Skeletal muscle tissue (tissue), 4 donors: ENCODE data around the gene PTK7. TPM values are rescaled to one million over a fixed set of nuclear protein-coding genes. Genes with fewer than 3 reads are reported as not detected.
A peak's percentile ranks its signal among the peaks of the same experiment; 100 is the strongest.
"Not testable (repeated sequence)": the region's sequence is repeated elsewhere in the genome, so short reads cannot be mapped to it uniquely, and the experiment has no call there.

Experiments
- H3K27ac ChIP-seq: one replicate; pipeline ENCODE4 v1.7.0; 2013; ENCODE audit warnings: mild to moderate bottlenecking, low read depth, low read length, inconsistent platforms
- H3K27me3 ChIP-seq, 3 donors: one replicate each; pipeline ENCODE4 v1.7.0; 2013; ENCODE audit warnings: low read length in 3 of 3; ENCODE audit not compliant: control insufficient read depth in 3 of 3, insufficient read depth in 3 of 3
- H3K36me3 ChIP-seq, 3 donors: one replicate each; pipeline ENCODE4 v1.7.0; 2013; ENCODE audit warnings: low read length in 3 of 3; ENCODE audit not compliant: control insufficient read depth in 3 of 3, insufficient read depth in 3 of 3
- H3K4me1 ChIP-seq, 3 donors: one replicate each; pipeline ENCODE4 v1.7.0; 2013; ENCODE audit warnings: low read length in 3 of 3, mild to moderate bottlenecking in 3 of 3; ENCODE audit not compliant: control insufficient read depth in 3 of 3, insufficient read depth in 3 of 3
- H3K4me3 ChIP-seq, 3 donors: one replicate each; pipeline ENCODE4 v1.7.0; 2013; ENCODE audit warnings: low read length in 3 of 3
- H3K9ac ChIP-seq, 3 donors: one replicate each; pipeline ENCODE4 v1.7.0; 2013; ENCODE audit warnings: low read length in 3 of 3, mild to moderate bottlenecking in 3 of 3, moderate library complexity in 2 of 3, low read depth in 1 of 3
- H3K9me3 ChIP-seq, 3 donors: one replicate each; pipeline ENCODE4 v1.7.0; 2013; ENCODE audit warnings: low read length in 3 of 3; ENCODE audit not compliant: control insufficient read depth in 3 of 3
- total RNA-seq: library from RNA; depleted of rRNA; stranded (reverse); fragments of >200 nt; gene quantifications from one replicate; pipeline ENCODE4 v1.2.3, GENCODE V29; 2014
- donor health status: Osteomylitis.

The PTK7 gene
- total RNA-seq, 1 donor from 2014 or later, result 50.1 TPM

DNA sequence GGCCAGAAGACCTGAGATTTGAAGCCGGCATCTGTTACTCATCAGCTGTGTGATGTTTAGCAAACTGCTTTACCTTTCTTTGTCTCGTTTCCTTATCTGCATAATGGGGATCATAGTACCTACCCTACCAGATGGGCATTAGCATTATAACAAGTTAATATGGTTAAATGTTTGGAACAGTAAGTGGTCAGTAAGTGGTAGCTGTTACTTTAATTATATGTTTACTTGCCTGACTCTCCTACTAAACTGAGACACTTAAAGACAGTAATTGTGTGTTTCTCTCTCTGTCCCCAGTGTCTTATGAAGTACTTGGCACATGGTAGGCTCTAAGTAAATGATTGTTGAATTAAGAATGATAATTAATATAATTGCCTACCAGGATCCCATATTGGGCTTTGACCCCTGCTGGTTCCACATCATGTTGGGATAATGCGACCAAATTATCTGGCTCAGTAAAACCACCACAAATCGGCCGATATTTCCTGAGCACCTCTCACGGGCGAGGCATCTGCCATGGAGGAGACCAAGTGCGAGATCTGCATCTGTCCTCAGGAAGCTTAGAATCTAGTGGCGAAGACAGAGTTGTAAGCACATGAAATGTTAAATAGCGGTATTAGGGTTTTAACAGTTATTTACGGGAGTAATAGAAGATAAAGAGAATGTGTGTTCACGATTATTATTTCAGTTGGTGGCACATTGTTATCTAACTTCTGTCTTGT, 31.4 kb downstream of the PTK7 start:
- Histone ChIP-seq H3K27me3 (no peaks in the 10 kb centered on the region), H3K9me3 (no peaks in the 10 kb centered on the region)

DNA sequence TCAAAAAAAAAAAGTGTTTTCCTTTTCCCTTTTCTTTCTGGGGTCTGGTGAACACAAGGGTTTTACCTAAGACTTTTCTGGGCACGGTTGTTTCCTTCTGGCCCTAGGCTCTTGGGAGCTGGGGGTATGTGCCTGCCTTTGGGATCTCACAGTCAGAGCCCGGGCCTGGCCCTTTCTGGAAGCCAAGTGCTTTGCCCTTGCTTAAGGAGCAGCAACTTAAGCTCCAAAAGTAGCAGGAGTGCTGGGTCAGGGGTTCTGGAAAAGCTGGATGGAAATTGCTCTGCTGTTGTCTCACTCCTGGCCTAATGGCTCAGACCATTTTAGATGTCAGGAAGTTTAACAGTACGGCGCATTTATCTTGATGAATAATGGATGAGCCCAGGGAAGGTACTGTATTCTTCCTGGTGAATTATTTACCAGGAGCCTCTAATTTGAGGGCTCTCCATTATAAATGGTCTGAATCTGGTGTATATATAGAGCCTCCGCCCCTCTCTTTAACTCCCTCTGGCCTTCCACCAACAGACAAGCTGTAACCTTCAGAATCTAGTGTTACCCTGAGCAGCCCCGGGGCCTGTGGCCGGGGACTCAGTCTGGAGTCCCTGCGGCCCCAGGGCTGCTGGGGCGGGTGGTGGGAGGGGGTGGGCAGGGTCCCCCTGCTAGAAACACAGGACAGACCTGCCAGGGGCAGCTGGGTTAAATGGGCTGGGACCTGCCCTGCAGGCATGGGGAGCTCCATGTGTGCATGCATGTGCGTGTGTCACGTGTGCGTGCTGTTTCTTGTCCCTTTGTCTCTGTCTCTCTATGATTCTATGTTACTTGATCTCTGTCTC, 37.5 kb downstream of the PTK7 start:
- Histone ChIP-seq H3K27ac (no peak overlapping the region), H3K4me1 (peaks cover 0 to 3% (median 0%) of the 10 kb centered on the region in 3 donors), H3K27me3 (no peaks in the 10 kb centered on the region), H3K9me3 (no peaks in the 10 kb centered on the region), H3K36me3 (no peaks in the 10 kb centered on the region), H3K4me3 (no peak overlapping the region), H3K9ac (no peak overlapping the region)

More for the DNA sequence above, 31.4 kb downstream of the PTK7 start:
- no peaks in the 10 kb centered on the region for H3K4me1 ChIP-seq
- no peak overlapping the region for H3K4me3 ChIP-seq
- H3K36me3 ChIP-seq, result no peaks in the 10 kb centered on the region
- no peak overlapping the region for H3K27ac ChIP-seq
- H3K9ac ChIP-seq, result no peak overlapping the region

DNA sequence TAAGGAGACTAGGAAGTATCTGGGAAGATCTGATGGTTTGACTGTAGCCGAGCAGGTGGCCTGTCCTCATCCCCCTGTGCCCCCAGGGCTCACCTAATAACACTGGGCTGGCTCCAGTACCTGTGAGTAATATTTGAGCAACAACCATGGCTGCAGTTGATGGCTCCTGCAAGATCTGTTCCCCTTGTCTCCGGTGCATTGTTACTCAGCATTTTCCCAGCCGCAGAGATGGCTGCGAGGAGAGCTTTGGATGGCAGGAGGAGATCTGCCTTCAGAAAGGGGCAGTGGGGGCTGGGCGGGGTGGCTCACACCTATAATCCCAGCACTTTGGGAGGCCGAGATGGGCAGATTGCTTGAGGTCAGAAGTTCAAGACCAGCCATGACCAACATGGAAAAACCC, 39.3 kb downstream of the PTK7 start:
- H3K27ac ChIP-seq, result no peak overlapping the region
- H3K4me1 ChIP-seq, result peaks cover 0 to 3% (median 0%) of the 10 kb centered on the region in 3 donors
- no peaks in the 10 kb centered on the region for H3K36me3 ChIP-seq
- H3K9me3 ChIP-seq, result no peaks in the 10 kb centered on the region
- no peaks in the 10 kb centered on the region for H3K27me3 ChIP-seq
- H3K4me3 ChIP-seq, result no peak overlapping the region
- H3K9ac ChIP-seq, result no peak overlapping the region

DNA sequence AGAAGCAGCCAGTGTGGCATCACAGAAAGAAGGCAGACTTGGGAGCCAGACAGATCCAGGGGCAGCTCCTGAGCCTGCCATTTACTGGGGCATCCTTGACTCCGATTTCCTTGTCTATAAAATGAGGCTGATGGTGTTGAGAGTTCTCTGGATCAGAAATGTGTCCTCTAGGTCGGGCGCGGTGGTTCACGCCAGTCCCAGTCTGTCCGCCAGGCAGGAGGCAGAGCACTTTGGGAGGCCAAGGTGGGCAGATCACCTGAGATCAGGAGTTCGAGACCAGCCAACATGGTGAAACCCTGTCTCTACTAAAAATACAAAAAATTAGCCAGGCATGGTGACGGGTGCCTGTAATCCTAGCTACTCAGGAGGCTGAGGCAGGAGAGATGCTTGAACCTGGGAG, 41.4 kb downstream of the PTK7 start:
- not testable (repeated sequence) for H3K27ac ChIP-seq

DNA sequence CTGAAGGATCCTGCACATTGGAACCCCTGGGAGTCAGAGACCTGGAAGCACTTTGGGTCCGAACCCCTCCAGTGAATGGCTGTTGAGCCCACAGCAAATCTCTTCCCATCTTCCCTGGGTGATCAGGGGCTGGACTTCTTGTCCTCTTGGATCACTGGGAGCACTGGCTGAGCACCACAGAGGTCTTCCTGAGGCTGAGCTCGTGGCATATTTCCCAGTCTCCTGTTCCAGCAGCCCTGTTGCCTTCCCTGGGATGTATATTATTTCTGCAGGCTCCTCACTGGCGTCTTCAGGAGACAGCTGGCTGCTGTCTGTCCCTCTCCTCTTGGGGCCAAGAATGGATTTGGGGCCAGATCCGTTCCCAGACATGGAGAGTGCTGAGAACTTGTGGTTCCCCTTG, 43.4 kb downstream of the PTK7 start:
- Histone ChIP-seq H3K9ac (no peak overlapping the region), H3K27me3 (peaks cover 0 to 4% (median 0%) of the 10 kb centered on the region in 3 donors), H3K9me3 (no peaks in the 10 kb centered on the region), H3K4me3 (no peak overlapping the region), H3K27ac (no peak overlapping the region), H3K4me1 (peaks cover 0 to 13% (median 0%) of the 10 kb centered on the region in 3 donors), H3K36me3 (no peaks in the 10 kb centered on the region)

More for the DNA sequence above, 41.4 kb downstream of the PTK7 start:
- not testable (repeated sequence) for H3K9ac ChIP-seq, H3K27me3 ChIP-seq, H3K4me3 ChIP-seq, H3K9me3 ChIP-seq, H3K36me3 ChIP-seq
- H3K4me1 ChIP-seq, result peaks cover 0 to 11% (median 0%) of the 10 kb centered on the region in 3 donors

DNA sequence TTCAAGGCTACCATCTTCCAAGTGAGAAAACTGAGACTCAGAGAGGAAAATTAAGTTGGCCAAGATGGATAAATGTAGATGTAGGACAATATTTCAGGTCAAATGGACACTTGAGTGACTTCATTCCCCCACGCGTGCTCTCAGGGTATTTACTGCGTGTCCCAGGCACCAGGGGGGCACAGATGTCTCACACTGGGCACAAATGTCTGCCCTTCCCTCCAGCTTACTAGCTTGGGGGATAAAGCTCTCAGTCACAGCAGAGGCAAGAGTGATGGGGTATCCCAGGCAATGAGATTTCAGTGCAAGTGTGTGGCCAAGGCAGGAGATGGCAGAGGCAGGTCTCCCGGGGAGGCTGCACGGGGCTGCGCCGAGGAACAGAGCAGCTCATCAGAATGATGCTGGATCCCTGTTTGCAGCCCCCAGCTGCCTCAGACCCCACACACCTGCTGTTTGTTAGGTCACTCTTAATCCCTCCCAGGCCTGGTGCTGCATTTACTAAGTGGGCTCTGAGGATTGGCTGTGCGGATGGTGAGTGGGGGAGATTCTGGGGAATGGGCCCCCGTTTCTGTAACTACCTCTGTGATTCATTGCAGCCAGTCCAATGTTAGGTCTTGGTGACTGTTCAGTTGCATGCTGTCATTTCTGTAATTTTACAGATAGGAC, 44.1 kb downstream of the PTK7 start:
- Histone ChIP-seq H3K9ac (no peak overlapping the region), H3K36me3 (no peaks in the 10 kb centered on the region), H3K4me3 (no peak overlapping the region), H3K27ac (peak overlapping the region; percentile 25), H3K4me1 (peaks cover 0 to 13% (median 0%) of the 10 kb centered on the region in 3 donors), H3K27me3 (peaks cover 0 to 4% (median 0%) of the 10 kb centered on the region in 3 donors), H3K9me3 (no peaks in the 10 kb centered on the region)

DNA sequence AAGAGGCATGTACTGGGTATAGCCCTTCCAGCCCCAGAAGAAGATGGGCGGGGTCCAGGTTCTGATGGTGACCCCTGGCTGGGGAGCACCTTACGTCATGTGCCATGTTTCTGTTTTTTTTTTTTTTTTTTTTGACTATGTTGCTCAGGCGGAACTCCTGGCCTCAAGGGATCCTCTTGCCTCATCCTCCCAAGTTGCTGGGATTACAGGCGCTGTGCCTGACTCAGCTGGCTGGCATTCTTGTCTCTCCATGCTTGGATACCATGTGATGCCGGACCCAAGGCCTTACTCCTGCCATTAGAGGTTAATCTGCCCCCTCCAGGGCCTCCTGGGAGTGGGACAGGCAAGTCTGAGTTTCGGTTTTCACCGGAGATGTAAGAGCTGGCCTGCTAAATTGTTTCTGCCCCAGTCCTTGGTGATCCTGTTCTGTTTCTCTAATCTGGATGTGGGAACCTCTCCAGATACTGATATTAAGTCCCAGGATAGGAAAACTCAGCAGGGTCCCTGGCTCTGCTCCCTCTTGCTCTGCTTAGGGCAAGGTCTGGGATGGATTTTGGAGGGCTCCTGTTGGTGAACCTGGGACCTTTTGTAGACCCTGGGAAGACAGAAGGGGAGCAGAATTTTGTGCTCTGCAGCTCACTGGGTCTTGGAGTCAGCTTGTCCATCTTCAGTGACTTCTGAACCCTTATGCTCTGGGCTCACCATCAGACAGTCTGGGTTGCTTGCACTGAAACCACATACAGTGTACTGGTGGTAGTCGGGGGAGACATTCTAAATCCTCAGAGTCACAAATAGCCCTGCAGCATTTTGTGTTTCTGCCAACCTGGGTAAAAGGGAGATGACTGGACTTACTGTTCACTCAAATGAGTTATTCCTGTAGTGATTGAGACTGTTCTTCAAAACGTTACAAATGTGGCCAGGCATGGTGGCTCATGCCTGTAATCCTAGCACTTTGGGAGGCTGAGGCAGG, 45.1 kb downstream of the PTK7 start:
- peaks cover 0 to 11% (median 0%) of the 10 kb centered on the region in 3 donors for H3K4me1 ChIP-seq
- no peaks in the 10 kb centered on the region for H3K36me3 ChIP-seq
- H3K9ac ChIP-seq, result peak overlapping the region in 1 of 3 donors; percentile 25
- no peak overlapping the region for H3K4me3 ChIP-seq
- H3K27ac ChIP-seq, result peak overlapping the region; percentile 25
- H3K9me3 ChIP-seq, result no peaks in the 10 kb centered on the region
- H3K27me3 ChIP-seq, result peaks cover 0 to 4% (median 0%) of the 10 kb centered on the region in 3 donors

DNA sequence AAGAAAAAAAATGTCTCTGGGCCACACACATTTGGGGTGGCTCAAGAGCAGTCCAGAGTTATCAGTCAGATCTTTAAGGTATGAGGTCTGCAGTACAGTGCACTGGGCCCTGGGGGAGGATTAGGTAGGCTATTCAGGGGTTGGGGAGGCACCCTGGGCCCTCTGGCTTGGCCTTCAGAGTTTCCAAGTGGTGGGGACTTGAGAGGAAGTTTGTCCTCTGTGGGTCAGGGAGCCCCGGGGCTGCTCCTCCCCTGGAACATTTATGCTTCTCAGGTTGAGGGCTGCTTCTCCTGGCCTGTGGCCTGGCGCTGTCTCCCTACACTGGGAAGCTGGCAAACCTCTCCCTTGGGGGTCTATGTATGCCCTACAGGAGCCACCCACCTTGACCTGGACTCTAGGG, 46.0 kb downstream of the PTK7 start:
- no peak overlapping the region for H3K9ac ChIP-seq

More for the DNA sequence above, 46.0 kb downstream of the PTK7 start:
- Histone ChIP-seq H3K9me3 (no peaks in the 10 kb centered on the region), H3K4me3 (no peak overlapping the region), H3K4me1 (peaks cover 0 to 11% (median 0%) of the 10 kb centered on the region in 3 donors), H3K27me3 (peaks cover 0 to 4% (median 0%) of the 10 kb centered on the region in 3 donors), H3K36me3 (no peaks in the 10 kb centered on the region), H3K27ac (no peak overlapping the region)
